Measurements from ENCODE around the gene GAGE13. TPM values are rescaled to one million over a fixed set of nuclear protein-coding genes. Genes with fewer than 3 reads are reported as not detected.

Gene GAGE13
- total RNA-seq, 1 donor from 2014 or later = not detected

Other genes starting within 250 kb of the GAGE13 start
- 16.0 to 17.5 TPM (median 17.2 TPM) in 3 replicates for gene GPKOW, start 207.8 kb upstream of the GAGE13 start, total RNA-seq
- gene MAGIX, start 168.8 kb upstream of the GAGE13 start, total RNA-seq = 1.6 to 3.5 TPM (median 2.9 TPM) in 3 replicates
- 120 to 203 TPM (median 187 TPM) in 3 replicates for gene PLP2, start 159.7 kb upstream of the GAGE13 start, total RNA-seq
- gene PRICKLE3, start 145.2 kb upstream of the GAGE13 start, total RNA-seq = 7.2 to 8.2 TPM (median 7.5 TPM) in 3 replicates
- gene SYP, start 131.4 kb upstream of the GAGE13 start, total RNA-seq = 0.87 to 1.5 TPM (median 1.4 TPM) in 3 replicates
- not detected in 3 replicates for gene CACNA1F, start 98.2 kb upstream of the GAGE13 start, total RNA-seq
- 12.3 to 13.2 TPM (median 12.8 TPM) in 3 replicates for gene CCDC22, start 96.1 kb upstream of the GAGE13 start, total RNA-seq
- 0.12 to 0.28 TPM in 2 of 3 replicates, not detected in the other for gene FOXP3, start 66.9 kb upstream of the GAGE13 start, total RNA-seq
- gene PPP1R3F, start 61.8 kb upstream of the GAGE13 start, total RNA-seq = 6.6 to 15.0 TPM (median 8.0 TPM) in 3 replicates
- gene GAGE10, start 27.9 kb upstream of the GAGE13 start, total RNA-seq = not detected in 3 replicates
- gene GAGE12J, start 9.5 kb upstream of the GAGE13 start, total RNA-seq = not detected in 3 replicates
- not detected in 3 replicates for gene GAGE12C, start 200.6 kb downstream of the GAGE13 start, total RNA-seq
- gene GAGE12D, start 210.2 kb downstream of the GAGE13 start, total RNA-seq = not detected in 3 replicates
- not detected in 3 replicates for gene GAGE12E, start 219.7 kb downstream of the GAGE13 start, total RNA-seq
- gene GAGE12F, start 229.3 kb downstream of the GAGE13 start, total RNA-seq = not detected in 3 replicates
- not detected in 3 replicates for gene GAGE12G, start 238.8 kb downstream of the GAGE13 start, total RNA-seq
- gene GAGE12H, start 248.4 kb downstream of the GAGE13 start, total RNA-seq = not detected in 3 replicates